Activated CD8-positive, alpha-beta memory T cell treated with anti-CD3 and anti-CD28 coated beads for 1 hour (primary cell): ENCODE measurements around the gene TMEM258.

ENCODE experiments used
- DNase-seq, 2 donors: peaks; one replicate each; pipeline ENCODE4 v3.0.0-alpha.2; 2020; ENCODE audit warnings: low read depth in 1 of 2; ENCODE audit errors: extremely low read depth in 1 of 2

TMEM258 gene

DNA sequence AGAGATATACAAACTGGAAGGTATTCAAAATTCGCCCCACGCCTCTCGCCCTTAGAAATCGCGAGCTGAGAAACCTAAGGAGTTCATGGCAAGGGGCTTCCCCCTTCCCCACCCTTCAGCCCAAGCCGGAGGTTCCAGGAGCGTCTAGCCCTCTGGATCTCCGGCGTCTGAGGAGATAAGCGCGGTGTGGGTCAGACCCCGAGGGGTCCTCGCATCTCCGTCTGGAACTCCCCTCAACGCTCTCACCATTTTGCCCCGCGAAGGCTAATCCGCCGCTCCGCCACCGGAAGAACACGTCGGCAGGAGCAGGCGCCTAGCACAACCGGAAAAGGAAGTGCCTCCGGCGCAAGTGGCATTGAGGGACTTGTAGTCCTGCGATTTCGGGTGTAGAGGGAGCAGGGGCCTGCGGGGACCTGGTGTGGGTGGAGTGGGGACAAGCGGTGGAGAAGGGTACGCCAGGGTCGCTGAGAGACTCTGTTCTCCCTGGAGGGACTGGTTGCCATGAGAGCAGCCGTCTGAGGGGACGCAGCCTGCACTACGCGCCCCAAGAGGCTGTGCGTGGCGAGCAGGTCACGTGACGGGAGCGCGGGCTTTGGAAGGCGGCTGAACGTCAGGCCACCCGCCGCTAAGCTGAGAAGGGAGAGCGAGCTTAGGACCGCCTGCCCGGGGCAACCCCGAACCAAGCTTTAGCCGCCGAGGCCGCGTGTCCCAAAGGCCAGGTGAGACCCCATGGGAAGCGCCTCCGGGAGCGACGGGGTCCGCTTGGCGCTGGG lies at the start of gene TMEM258, which contains the start of gene FEN1:
Gene TMEM258, minus strand, starts transcription at position 290 of the 773 bp plus-strand sequence. Its CDS starts 41 bp downstream, at position 249.
Gene FEN1, plus strand, starts transcription at position 602 of the 773 bp plus-strand sequence. CDS start 2,451 bp downstream, outside the sequence.
- peak; percentile 59 to 80 for DNase-seq

GRCh38 chr11:61841636-61842527 lies 49.5 kb upstream of the TMEM258 start:
- no peak for DNase-seq

DNA sequence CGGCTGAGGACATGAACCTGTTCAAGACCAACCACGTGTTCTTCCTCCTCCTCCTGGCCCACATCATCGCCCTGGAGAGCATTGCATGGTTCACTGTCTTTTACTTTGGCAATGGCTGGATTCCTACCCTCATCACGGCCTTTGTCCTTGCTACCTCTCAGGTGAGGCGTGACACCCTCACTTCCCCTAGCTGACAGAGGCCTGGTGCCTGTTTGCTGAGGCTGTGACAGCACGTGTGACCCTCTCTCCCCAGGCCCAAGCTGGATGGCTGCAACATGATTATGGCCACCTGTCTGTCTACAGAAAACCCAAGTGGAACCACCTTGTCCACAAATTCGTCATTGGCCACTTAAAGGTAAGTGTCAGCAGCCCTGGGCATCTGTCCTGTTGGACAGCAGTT lies 48.0 kb upstream of the TMEM258 start:
- no peak for DNase-seq

- no peak for DNase-seq
Observed at GRCh38 chr11:61839742-61840141, 47.3 kb upstream of the TMEM258 start.

GRCh38 chr11:61838921-61839320 lies 46.5 kb upstream of the TMEM258 start:
- DNase-seq, result no peak

DNA sequence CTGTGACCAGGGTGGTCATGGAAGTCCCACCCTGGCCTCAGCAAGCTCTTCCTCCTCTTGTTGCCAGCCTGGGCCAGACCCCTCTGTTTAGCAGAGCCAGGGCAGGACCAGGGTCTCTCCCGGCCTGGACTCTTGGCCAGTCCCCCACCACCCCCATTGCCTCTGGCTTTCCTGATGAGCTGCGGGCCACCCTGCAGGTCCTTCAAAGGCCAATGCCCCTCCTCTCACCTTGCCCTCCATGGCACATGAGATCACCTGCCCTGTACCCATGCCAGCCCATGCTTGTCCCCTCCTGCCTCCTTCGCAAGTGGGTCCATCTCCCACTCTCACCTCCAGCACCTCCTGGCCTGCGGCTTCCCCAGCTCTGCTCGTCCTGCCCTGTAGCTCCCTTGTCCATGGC lies 46.1 kb upstream of the TMEM258 start:
- no peak for DNase-seq

GRCh38 chr11:61837411-61838005 lies 45.1 kb upstream of the TMEM258 start:
- no peak for DNase-seq

- no peak for DNase-seq
Observed at GRCh38 chr11:61836193-61836592, 43.8 kb upstream of the TMEM258 start.

DNA sequence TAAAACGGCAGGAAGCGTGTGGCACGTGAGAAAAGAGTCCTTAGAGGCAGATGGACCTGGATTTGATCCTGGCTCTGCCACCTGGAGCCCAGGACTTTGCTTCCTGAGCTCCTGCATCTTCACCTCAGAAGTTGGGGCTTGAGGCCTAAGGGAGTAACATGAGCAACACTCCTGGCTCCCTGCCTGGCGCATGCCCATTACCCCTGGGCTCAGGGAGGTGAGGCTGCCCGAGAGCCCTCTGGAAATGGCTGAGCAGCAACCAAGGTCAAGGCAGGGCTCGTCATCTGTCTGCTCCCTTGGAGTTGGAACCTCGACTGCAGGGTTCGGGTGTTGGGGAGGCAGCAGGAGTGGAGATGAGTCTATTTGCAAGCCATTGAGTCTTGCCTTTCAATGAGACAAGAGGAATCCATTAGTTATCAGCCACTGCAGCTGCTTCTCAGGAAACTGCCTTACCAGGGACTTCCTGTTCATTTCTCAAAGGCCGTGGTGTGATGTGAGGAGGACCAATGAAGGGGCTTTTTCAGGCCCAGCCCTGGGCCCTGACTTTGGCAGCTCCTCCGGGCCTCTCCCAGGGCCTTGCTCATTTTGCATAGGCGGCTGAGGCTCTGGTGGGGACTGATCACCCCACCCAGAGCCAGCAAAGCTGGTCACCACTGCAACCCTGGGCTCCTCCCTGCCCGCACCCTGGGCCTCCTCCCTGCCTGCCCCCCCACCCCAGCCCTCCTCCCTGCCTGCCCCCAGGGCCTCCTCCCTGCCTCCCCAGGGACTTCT lies 42.1 kb upstream of the TMEM258 start:
- peak in 1 of 2 donors; percentile 15 for DNase-seq

DNA sequence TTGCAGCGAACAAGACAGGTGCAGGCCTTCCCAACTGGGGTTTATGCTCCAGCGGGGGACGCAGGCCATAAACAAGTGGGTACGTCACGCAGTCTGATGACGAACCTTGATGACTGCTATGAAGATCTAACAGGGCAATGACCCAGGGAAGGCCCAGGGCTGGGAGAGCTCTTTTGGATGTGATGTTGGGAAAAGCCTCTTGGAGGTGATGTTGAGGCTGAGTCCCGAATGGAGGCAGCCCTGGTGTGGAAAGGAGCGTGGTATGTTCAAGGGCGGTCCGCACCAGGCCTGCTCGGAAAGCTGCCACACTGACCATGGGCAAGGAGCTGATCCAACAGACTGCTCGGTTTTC lies 41.5 kb upstream of the TMEM258 start:
- no peak for DNase-seq

DNA sequence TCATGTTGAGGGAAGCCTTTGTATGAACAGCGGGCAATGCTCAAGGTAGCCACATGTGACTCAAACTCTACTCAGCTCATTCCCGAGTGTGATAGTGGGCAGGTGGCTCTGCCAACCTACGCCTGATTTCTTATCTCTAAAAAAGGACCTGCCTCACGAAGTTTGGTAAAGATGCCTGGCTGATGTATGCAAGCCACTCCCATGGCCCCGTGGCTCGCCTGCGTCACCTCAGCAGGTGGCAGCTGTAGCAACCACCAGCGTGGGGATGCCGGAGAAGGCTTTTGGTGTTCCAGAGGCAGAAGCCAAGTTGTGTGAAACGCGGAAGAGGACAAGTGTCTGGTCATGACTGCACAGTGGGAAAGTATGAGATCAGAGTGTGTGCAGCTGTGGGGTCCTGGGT lies 41.1 kb upstream of the TMEM258 start:
- no peak for DNase-seq

DNA sequence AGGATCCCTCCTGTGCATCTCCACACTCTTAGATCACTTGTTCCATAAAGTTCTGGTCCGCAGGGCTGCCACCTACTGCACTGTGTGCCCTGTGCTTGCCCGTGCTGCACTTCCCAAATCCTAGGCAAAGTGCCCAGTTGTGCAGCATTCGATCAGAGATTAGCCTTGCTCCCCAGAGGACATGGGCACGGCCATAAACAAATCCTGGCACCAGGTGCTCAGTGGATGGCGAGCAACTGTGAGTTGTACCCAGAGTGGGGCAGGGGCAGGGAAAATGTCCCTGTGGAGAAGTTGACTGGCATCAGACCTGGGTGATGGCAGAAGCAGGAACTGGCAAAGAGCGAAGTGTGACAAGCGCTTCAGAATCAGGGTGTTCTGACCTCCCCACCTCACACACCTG lies 40.4 kb upstream of the TMEM258 start:
- DNase-seq, result no peak

- DNase-seq, result no peak
Observed at GRCh38 chr11:61832207-61832606, 39.8 kb upstream of the TMEM258 start.

GRCh38 chr11:61830237-61831105 lies 38.1 kb upstream of the TMEM258 start:
- no peak for DNase-seq

DNA sequence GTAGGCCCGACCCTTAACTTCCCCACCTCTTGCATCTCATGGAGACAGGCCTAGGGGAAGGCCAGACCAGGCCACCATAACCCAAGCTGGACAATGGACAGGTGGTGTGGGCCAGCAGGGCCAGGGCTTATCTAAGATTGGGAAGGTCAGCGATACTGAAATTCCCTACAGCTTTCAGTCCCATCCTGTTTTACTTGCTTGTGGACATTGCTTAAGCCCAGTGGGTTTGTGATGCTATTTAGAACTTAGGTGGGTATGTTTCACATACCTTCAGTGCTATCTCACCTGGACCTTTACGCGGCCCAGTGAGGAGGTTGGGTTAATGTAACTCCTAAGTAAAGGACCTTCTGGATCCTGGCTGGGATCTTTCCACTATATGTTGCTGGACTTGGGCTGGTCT lies 37.4 kb upstream of the TMEM258 start:
- DNase-seq, result no peak

GRCh38 chr11:61828629-61829407 lies 36.4 kb upstream of the TMEM258 start:
- DNase-seq, result no peak

- no peak for DNase-seq
Observed at GRCh38 chr11:61828379-61828628, 35.9 kb upstream of the TMEM258 start.

GRCh38 chr11:61827571-61828378 lies 35.4 kb upstream of the TMEM258 start, which contains the start of gene FADS2:
FADS2 (plus strand) TSS chr11:61828300; CDS start chr11:61828391, 91 bp downstream.
- DNase-seq, result peak in 1 of 2 donors; percentile 45
